T-cell (primary cell): ENCODE results near the gene PDZRN4. TPM values are rescaled to one million over a fixed set of nuclear protein-coding genes. Genes with fewer than 3 reads are reported as not detected.

Experiments
- ATAC-seq, 4 experiments: fragments of 200-7000 bp in 3 of 4; fragments of 150-1000 bp in 1 of 4; cut with Tn5 transposase; replicated peaks in 1 of 4; 1 replicate in 3 of 4; 2 replicates in 1 of 4; pipeline ENCODE4 v1.10.0; 2021; ENCODE audit warnings: moderate library complexity in 3 of 4, mild to moderate bottlenecking in 2 of 4, moderate number of reproducible peaks in 1 of 4
- CTCF ChIA-PET, 2 donors: fragments of 300-600 bp; sonication (Branson Sonifier 250); formaldehyde crosslinking; loops; one replicate each; lab custom pipeline; 2022; ENCODE audit warnings: antibody characterized with exemption in 2 of 2; lab: Charles Lee
- POLR2A ChIA-PET, 2 donors: fragments of 300-600 bp; sonication (Branson Sonifier 250); formaldehyde crosslinking; loops; one replicate each; lab custom pipeline; 2022; ENCODE audit warnings: antibody characterized with exemption in 2 of 2; lab: Charles Lee
- DNase-seq, 35 experiments: peaks; one replicate each; pipeline versions ENCODE4 v3.0.0 to v3.0.0-alpha.2; 2013 to 2023
- H3K27ac ChIP-seq: one replicate; pipeline ENCODE4 v1.5.1; 2013; ENCODE audit warnings: low read length
- H3K27me3 ChIP-seq, 2 experiments: replicated peaks in 1 of 2; 1 replicate in 1 of 2; 2 replicates in 1 of 2; pipeline versions ENCODE4 v1.6.1 to v1.7.0; 2013; ENCODE audit warnings: low read length in 1 of 2, mixed read lengths in 1 of 2; ENCODE audit not compliant: control insufficient read depth in 2 of 2, insufficient read depth in 2 of 2; ENCODE audit errors: extremely low read depth in 1 of 2
- H3K36me3 ChIP-seq, 2 donors: 1 replicate in 1 of 2; 2 replicates in 1 of 2; pipeline versions ENCODE4 v1.6.1 to v1.7.0; 2013; ENCODE audit warnings: low read length in 1 of 2; ENCODE audit not compliant: control insufficient read depth in 2 of 2, insufficient read depth in 1 of 2; ENCODE audit errors: extremely low read depth in 1 of 2
- H3K4me1 ChIP-seq, 2 experiments: 1 replicate in 1 of 2; 2 replicates in 1 of 2; pipeline versions ENCODE4 v1.6.1 to v1.7.0; 2013; ENCODE audit warnings: low read length in 2 of 2, mixed read lengths in 1 of 2; ENCODE audit not compliant: insufficient read depth in 2 of 2, control insufficient read depth in 1 of 2; ENCODE audit errors: extremely low read depth in 1 of 2
- H3K4me3 ChIP-seq, 2 donors: 1 replicate in 1 of 2; 2 replicates in 1 of 2; pipeline versions ENCODE4 v1.5.1 to v1.7.0; 2013; ENCODE audit warnings: mild to moderate bottlenecking in 2 of 2, low read length in 1 of 2, moderate library complexity in 1 of 2; ENCODE audit not compliant: control insufficient read depth in 1 of 2; ENCODE audit errors: extremely low read depth in 1 of 2
- H3K9me3 ChIP-seq: 2 replicates; pipeline ENCODE4 v1.7.0; 2013
- H3K27ac Mint-ChIP-seq, 2 donors: one replicate each; pipeline ENCODE4 v1.8.0; 2020 to 2021; ENCODE audit warnings: mild to moderate bottlenecking in 2 of 2, mixed read lengths in 2 of 2
- H3K27me3 Mint-ChIP-seq, 2 donors: one replicate each; pipeline ENCODE4 v1.8.0; 2021 to 2022; ENCODE audit warnings: mixed read lengths in 2 of 2
- H3K36me3 Mint-ChIP-seq: one replicate; pipeline ENCODE4 v1.8.0; 2021; ENCODE audit warnings: mixed read lengths
- H3K4me1 Mint-ChIP-seq, 3 donors: one replicate each; pipeline ENCODE4 v1.8.0; 2020 to 2022; ENCODE audit warnings: mixed read lengths in 3 of 3, mild to moderate bottlenecking in 1 of 3
- H3K4me3 Mint-ChIP-seq, 3 donors: one replicate each; pipeline ENCODE4 v1.8.0; 2020 to 2022; ENCODE audit warnings: mild to moderate bottlenecking in 3 of 3, mixed read lengths in 3 of 3, moderate library complexity in 3 of 3
- H3K9me3 Mint-ChIP-seq, 3 donors: one replicate each; pipeline ENCODE4 v1.8.0; 2020 to 2022; ENCODE audit warnings: mixed read lengths in 3 of 3
- WGBS: methylation state at CpG from one replicate; pipeline ENCODE4 v1.1.5; 2013; ENCODE audit warnings: missing lambda C conversion rate; ENCODE audit not compliant: insufficient coverage; 5-methylcytosine and 5-hydroxymethylcytosine counted together
- total RNA-seq, 35 experiments: library from RNA in 6 of 35; stranded (reverse) in 6 of 35; fragments of 120-200 nt in 1 of 35; gene quantifications; one replicate each; pipeline versions ENCODE4 v1.2.1 to v1.2.4 and lab custom pipeline; 2013 to 2026

The PDZRN4 gene
- total RNA-seq: not detected
- 0.06 TPM for total RNA-seq (2013)
- 0 to 0.20 (median 0) reads per million in 29 experiments for total RNA-seq (lab: John Stamatoyannopoulos, UW)

- no peak within 1 kb of the TSS for H3K27ac ChIP-seq
- H3K4me1 ChIP-seq: no peaks in the 10 kb centered on the region
- Mint-ChIP-seq H3K4me3 (no peak within 1 kb of the TSS), H3K4me1 (peaks cover 0 to 14% (median 9%) of the 10 kb centered on the region in 3 donors), H3K9me3 (no peaks in the 10 kb centered on the region), H3K27ac (peak within 1 kb of the TSS in 1 of 2 donors; percentile 1), H3K36me3 (no peaks in the 10 kb centered on the region), H3K27me3 (peaks cover 36 to 39% of the 10 kb centered on the region in 2 donors)
- no peak within 1 kb of the TSS for H3K4me3 ChIP-seq
- POLR2A ChIA-PET: no interaction called here
- H3K9me3 ChIP-seq: no peaks in the 10 kb centered on the region
- ATAC-seq (no peak), DNase-seq (no peak)
- peaks cover 7 to 25% of the 10 kb centered on the region in 2 experiments for H3K27me3 ChIP-seq
- CTCF ChIA-PET: no interaction called here
- H3K36me3 ChIP-seq: no peaks in the 10 kb centered on the region
- WGBS: 11% methylated on average over 63 of the region's 67 CpGs
Measured at GRCh38 chr12:41188058-41188840, at the start of gene PDZRN4. TSS of gene PDZRN4 (plus strand) at chr12:41188320.

GRCh38 chr12:41140117-41140516 is 48.0 kb upstream of the PDZRN4 start:
- POLR2A ChIA-PET: no interaction called here
- H3K9me3 ChIP-seq: no peaks in the 10 kb centered on the region
- ATAC-seq (no peak), DNase-seq (no peak)
- H3K4me1 ChIP-seq: no peaks in the 10 kb centered on the region
- H3K4me3 Mint-ChIP-seq: no peak overlapping the region
- no peak overlapping the region for H3K4me3 ChIP-seq
- no peaks in the 10 kb centered on the region for H3K36me3 Mint-ChIP-seq
- no peaks in the 10 kb centered on the region for H3K4me1 Mint-ChIP-seq
- H3K27ac ChIP-seq: no peak overlapping the region
- H3K27ac Mint-ChIP-seq: no peak overlapping the region
- no peaks in the 10 kb centered on the region for H3K27me3 ChIP-seq
- no peaks in the 10 kb centered on the region for H3K36me3 ChIP-seq
- CTCF ChIA-PET: interaction anchor here in 1 of 2 donors (0.6 kb wide), 2 partner anchors 374 to 884 kb away, joined by 3 read pairs; no protein-coding TSS in a partner anchor
- no peaks in the 10 kb centered on the region for H3K27me3 Mint-ChIP-seq
- H3K9me3 Mint-ChIP-seq: peaks cover 0 to 7% (median 5%) of the 10 kb centered on the region in 3 donors

GRCh38 chr12:41141104-41141503 is 47.0 kb upstream of the PDZRN4 start:
- H3K9me3 Mint-ChIP-seq: peaks cover 0 to 7% (median 5%) of the 10 kb centered on the region in 3 donors
- no CpG with 5 or more reads among the region's 2 CpGs for WGBS

GRCh38 chr12:41142376-41142775 is 45.7 kb upstream of the PDZRN4 start:
- no peaks in the 10 kb centered on the region for H3K27me3 ChIP-seq
- H3K27ac ChIP-seq: no peak overlapping the region
- ChIA-PET CTCF (no interaction called here), POLR2A (no interaction called here)
- 100% methylated on average over 1 of the region's 1 CpG for WGBS
- no peaks in the 10 kb centered on the region for H3K9me3 ChIP-seq
- no peak overlapping the region for H3K4me3 Mint-ChIP-seq
- H3K27me3 Mint-ChIP-seq: no peaks in the 10 kb centered on the region
- H3K4me3 ChIP-seq: no peak overlapping the region
- ATAC-seq (no peak), DNase-seq (no peak)
- H3K9me3 Mint-ChIP-seq: peaks cover 0 to 7% (median 5%) of the 10 kb centered on the region in 3 donors
- no peaks in the 10 kb centered on the region for H3K36me3 ChIP-seq
- H3K36me3 Mint-ChIP-seq: no peaks in the 10 kb centered on the region
- no peak overlapping the region for H3K27ac Mint-ChIP-seq
- H3K4me1 ChIP-seq: no peaks in the 10 kb centered on the region
- H3K4me1 Mint-ChIP-seq: no peaks in the 10 kb centered on the region

More at GRCh38 chr12:41141104-41141503, 47.0 kb upstream of the PDZRN4 start:
- H3K9me3 ChIP-seq: no peaks in the 10 kb centered on the region
- Mint-ChIP-seq H3K36me3 (no peaks in the 10 kb centered on the region), H3K27me3 (no peaks in the 10 kb centered on the region), H3K4me3 (no peak overlapping the region), H3K4me1 (no peaks in the 10 kb centered on the region), H3K27ac (no peak overlapping the region)
- no peak for ATAC-seq
- no peaks in the 10 kb centered on the region for H3K27me3 ChIP-seq
- H3K4me1 ChIP-seq: no peaks in the 10 kb centered on the region
- no peaks in the 10 kb centered on the region for H3K36me3 ChIP-seq
- CTCF ChIA-PET: interaction anchor here in 1 of 2 donors (0.7 kb wide), 1 partner anchor 101 kb away, joined by 3 read pairs; no protein-coding TSS in a partner anchor
- H3K4me3 ChIP-seq: no peak overlapping the region
- POLR2A ChIA-PET: no interaction called here
- H3K27ac ChIP-seq: no peak overlapping the region
- no peak for DNase-seq

GRCh38 chr12:41151793-41152192 is 36.3 kb upstream of the PDZRN4 start:
- H3K36me3 Mint-ChIP-seq: no peaks in the 10 kb centered on the region
- Histone ChIP-seq H3K4me3 (no peak overlapping the region), H3K27me3 (no peaks in the 10 kb centered on the region), H3K36me3 (no peaks in the 10 kb centered on the region), H3K27ac (no peak overlapping the region), H3K9me3 (no peaks in the 10 kb centered on the region), H3K4me1 (no peaks in the 10 kb centered on the region)
- H3K9me3 Mint-ChIP-seq: peaks cover 0 to 6% (median 0%) of the 10 kb centered on the region in 3 donors
- ChIA-PET POLR2A (no interaction called here), CTCF (interaction anchor here in 1 of 2 donors (0.6 kb wide), 1 partner anchor 883 kb away, joined by 4 read pairs; no protein-coding TSS in a partner anchor)
- H3K27ac Mint-ChIP-seq: no peak overlapping the region
- WGBS: no CpG with 5 or more reads among the region's 3 CpGs
- no peaks in the 10 kb centered on the region for H3K27me3 Mint-ChIP-seq
- DNase-seq: no peak
- no peaks in the 10 kb centered on the region for H3K4me1 Mint-ChIP-seq
- no peak overlapping the region for H3K4me3 Mint-ChIP-seq
- ATAC-seq: no peak

- 71% methylated on average over 3 of the region's 5 CpGs for WGBS
- Histone ChIP-seq H3K4me1 (no peaks in the 10 kb centered on the region), H3K27ac (no peak overlapping the region), H3K9me3 (no peaks in the 10 kb centered on the region), H3K36me3 (no peaks in the 10 kb centered on the region), H3K4me3 (no peak overlapping the region), H3K27me3 (no peaks in the 10 kb centered on the region)
- Mint-ChIP-seq H3K9me3 (no peaks in the 10 kb centered on the region), H3K36me3 (no peaks in the 10 kb centered on the region), H3K4me1 (no peaks in the 10 kb centered on the region), H3K27me3 (peaks cover 0 to 3% of the 10 kb centered on the region in 2 donors), H3K27ac (no peak overlapping the region), H3K4me3 (no peak overlapping the region)
- ChIA-PET CTCF (no interaction called here), POLR2A (no interaction called here)
- ATAC-seq (no peak), DNase-seq (no peak)
Measured at GRCh38 chr12:41162461-41162860, 25.7 kb upstream of the PDZRN4 start.
